ENCODE measurements around the gene TBXAS1. TPM values are rescaled to one million over a fixed set of nuclear protein-coding genes. Genes with fewer than 3 reads are reported as not detected.

The TBXAS1 gene
- total RNA-seq, 1 donor from 2014 or later: 9.9 TPM

DNA sequence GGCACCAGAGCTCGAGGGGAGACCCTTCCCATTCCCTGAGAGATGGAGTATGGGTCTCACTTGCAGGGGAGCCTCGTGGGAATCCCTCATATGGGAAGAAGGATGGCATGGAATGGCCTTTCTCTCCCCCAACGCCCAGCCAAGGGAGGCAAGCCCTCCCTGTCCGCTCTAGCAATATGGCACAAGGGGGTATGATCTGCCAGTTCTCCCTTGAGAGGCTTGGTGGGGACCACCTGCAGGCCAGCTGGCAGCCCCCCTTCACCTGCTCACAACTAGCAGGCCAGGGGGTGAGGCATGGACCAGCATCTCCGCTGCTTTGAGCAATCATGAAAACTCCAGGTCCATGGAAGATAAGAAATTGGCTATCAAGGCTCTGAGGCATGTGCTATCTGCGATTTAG lies 162.8 kb downstream of the TBXAS1 start:
- no peak overlapping the region for H3K4me3 ChIP-seq (ENCODE audit: low read length in 3 of 3)
- H3K27me3 ChIP-seq (ENCODE audit: control insufficient read depth in 3 of 3, insufficient read depth in 3 of 3, low read length in 3 of 3): peaks cover 0 to 9% (median 8%) of the 10 kb centered on the region in 3 donors
- H3K27ac ChIP-seq (ENCODE audit: low read depth, low read length): no peak overlapping the region
- no peak overlapping the region for H3K9ac ChIP-seq (ENCODE audit: low read depth in 1 of 3, low read length in 3 of 3)
- H3K4me1 ChIP-seq (ENCODE audit: control insufficient read depth in 3 of 3, insufficient read depth in 3 of 3, low read length in 3 of 3): peaks cover 0 to 2% (median 0%) of the 10 kb centered on the region in 3 donors
- H3K36me3 ChIP-seq (ENCODE audit: control insufficient read depth in 3 of 3, insufficient read depth in 3 of 3, low read length in 3 of 3): no peaks in the 10 kb centered on the region
- H3K9me3 ChIP-seq (ENCODE audit: control insufficient read depth in 3 of 3, low read length in 3 of 3): no peaks in the 10 kb centered on the region

DNA sequence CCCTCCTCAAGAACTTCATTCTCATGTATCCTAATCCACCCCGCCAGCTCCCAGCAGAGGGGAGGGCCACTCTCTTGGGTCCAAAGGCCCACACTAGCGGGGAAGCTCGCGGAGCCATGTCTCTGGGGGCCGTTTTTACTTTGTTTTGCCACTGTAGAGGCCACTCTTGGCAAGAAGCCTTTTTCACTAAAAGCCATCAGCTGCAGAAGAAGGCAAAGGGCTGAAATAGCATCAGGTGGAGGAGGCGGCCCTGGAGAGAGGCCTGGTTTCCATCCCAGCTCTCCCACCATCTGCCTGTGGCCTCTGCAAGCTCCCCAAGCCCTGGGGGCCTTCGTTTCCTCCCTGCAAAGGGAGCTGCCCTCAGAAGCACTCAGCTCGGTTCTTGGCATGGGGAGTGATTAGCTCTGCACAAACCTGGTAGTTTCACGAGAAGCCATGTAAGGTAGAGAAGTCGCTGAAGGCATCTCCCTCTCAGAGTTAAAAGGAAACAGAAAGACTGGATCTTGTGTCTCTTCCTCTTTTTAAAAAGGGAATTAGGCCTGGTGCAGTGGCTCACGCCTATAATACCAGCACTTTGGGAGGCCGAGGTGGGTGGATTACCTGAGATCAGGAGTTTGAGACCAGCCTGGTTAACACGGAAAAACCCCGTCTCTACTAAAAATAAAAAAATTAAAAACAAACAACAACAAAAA lies 163.4 kb downstream of the TBXAS1 start:
- H3K4me3 ChIP-seq (ENCODE audit: low read length in 3 of 3): no peak overlapping the region
- H3K27me3 ChIP-seq (ENCODE audit: control insufficient read depth in 3 of 3, insufficient read depth in 3 of 3, low read length in 3 of 3): peaks cover 0 to 6% (median 3%) of the 10 kb centered on the region in 3 donors
- H3K9ac ChIP-seq (ENCODE audit: low read depth in 1 of 3, low read length in 3 of 3): no peak overlapping the region
- H3K27ac ChIP-seq (ENCODE audit: low read depth, low read length): no peak overlapping the region
- peaks cover 0 to 2% (median 0%) of the 10 kb centered on the region in 3 donors for H3K4me1 ChIP-seq (ENCODE audit: control insufficient read depth in 3 of 3, insufficient read depth in 3 of 3, low read length in 3 of 3)
- H3K36me3 ChIP-seq (ENCODE audit: control insufficient read depth in 3 of 3, insufficient read depth in 3 of 3, low read length in 3 of 3): no peaks in the 10 kb centered on the region
- no peaks in the 10 kb centered on the region for H3K9me3 ChIP-seq (ENCODE audit: control insufficient read depth in 3 of 3, low read length in 3 of 3)

DNA sequence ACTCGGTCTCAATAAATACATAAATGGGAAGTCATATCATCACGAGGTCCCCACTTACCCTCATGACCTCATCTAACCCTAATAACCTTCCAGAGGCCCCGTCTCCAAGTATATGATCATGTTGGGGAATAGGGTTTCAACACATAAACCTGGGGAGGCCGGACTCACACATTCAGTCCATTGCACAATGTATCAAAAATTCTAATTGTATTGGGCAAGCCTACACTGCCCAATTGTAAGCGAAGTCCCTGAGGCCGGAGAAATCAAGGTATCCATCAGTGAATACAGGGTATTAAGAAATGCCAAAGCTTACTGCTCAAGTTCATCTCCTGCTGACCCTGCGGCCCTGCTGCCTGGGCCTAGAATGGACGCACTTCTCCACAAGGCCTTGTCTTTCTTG lies 164.1 kb downstream of the TBXAS1 start:
- no peak overlapping the region for H3K4me3 ChIP-seq (ENCODE audit: low read length in 3 of 3)
- H3K4me1 ChIP-seq (ENCODE audit: control insufficient read depth in 3 of 3, insufficient read depth in 3 of 3, low read length in 3 of 3): peaks cover 0 to 2% (median 0%) of the 10 kb centered on the region in 3 donors
- H3K27me3 ChIP-seq (ENCODE audit: control insufficient read depth in 3 of 3, insufficient read depth in 3 of 3, low read length in 3 of 3): peaks cover 0 to 6% (median 3%) of the 10 kb centered on the region in 3 donors
- no peak overlapping the region for H3K9ac ChIP-seq (ENCODE audit: low read depth in 1 of 3, low read length in 3 of 3)
- no peak overlapping the region for H3K27ac ChIP-seq (ENCODE audit: low read depth, low read length)
- no peaks in the 10 kb centered on the region for H3K36me3 ChIP-seq (ENCODE audit: control insufficient read depth in 3 of 3, insufficient read depth in 3 of 3, low read length in 3 of 3)
- no peaks in the 10 kb centered on the region for H3K9me3 ChIP-seq (ENCODE audit: control insufficient read depth in 3 of 3, low read length in 3 of 3)

DNA sequence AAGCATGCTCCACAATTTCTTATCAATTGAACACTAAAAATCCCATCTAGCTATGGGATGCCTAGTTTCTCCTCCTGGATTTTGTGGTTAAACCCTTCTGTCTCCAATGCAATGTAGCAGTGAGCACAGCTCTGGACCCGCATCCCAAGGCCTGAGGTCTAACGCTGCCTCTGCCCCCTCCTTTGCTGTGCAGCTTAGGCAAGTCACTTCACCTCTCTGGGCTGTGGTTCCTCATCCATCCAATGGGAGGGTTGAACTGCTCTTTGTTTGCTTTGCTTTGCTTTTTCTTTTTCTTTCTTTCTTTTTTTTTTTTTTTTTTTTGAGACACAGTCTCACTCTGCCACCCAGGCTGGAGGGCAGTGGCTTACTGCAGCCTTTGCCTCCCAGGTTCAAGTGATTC lies 164.5 kb downstream of the TBXAS1 start:
- H3K4me3 ChIP-seq (ENCODE audit: low read length in 3 of 3): no peak overlapping the region
- H3K9me3 ChIP-seq (ENCODE audit: control insufficient read depth in 3 of 3, low read length in 3 of 3): no peaks in the 10 kb centered on the region
- no peaks in the 10 kb centered on the region for H3K36me3 ChIP-seq (ENCODE audit: control insufficient read depth in 3 of 3, insufficient read depth in 3 of 3, low read length in 3 of 3)
- H3K4me1 ChIP-seq (ENCODE audit: control insufficient read depth in 3 of 3, insufficient read depth in 3 of 3, low read length in 3 of 3): peaks cover 0 to 2% (median 0%) of the 10 kb centered on the region in 3 donors
- no peak overlapping the region for H3K9ac ChIP-seq (ENCODE audit: low read depth in 1 of 3, low read length in 3 of 3)
- H3K27me3 ChIP-seq (ENCODE audit: control insufficient read depth in 3 of 3, insufficient read depth in 3 of 3, low read length in 3 of 3): peaks cover 0 to 6% (median 3%) of the 10 kb centered on the region in 3 donors
- H3K27ac ChIP-seq (ENCODE audit: low read depth, low read length): no peak overlapping the region

DNA sequence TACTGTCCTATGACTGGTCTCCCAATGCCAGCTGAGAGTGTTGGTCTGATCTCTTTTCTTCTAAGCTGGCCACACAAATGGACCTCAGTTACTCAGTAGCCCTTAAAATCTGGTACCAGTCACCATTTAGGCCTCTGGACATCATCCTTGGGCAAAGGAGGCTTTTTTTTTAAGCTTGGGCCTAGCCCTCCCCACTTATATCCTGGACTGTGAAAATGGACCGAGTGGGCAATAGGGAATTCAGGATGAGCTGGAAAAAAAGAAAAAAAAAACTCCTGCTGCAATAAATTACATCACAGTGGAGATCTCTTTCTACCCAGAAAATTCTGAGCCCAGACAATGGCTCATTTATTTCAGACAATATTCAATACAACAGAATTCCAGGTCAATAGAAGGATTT lies 165.3 kb downstream of the TBXAS1 start:
- Histone ChIP-seq H3K4me3 (ENCODE audit: low read length in 3 of 3) (no peak overlapping the region), H3K9me3 (ENCODE audit: control insufficient read depth in 3 of 3, low read length in 3 of 3) (no peaks in the 10 kb centered on the region), H3K36me3 (ENCODE audit: control insufficient read depth in 3 of 3, insufficient read depth in 3 of 3, low read length in 3 of 3) (no peaks in the 10 kb centered on the region), H3K27me3 (ENCODE audit: control insufficient read depth in 3 of 3, insufficient read depth in 3 of 3, low read length in 3 of 3) (peaks cover 0 to 3% (median 0%) of the 10 kb centered on the region in 3 donors), H3K27ac (ENCODE audit: low read depth, low read length) (no peak overlapping the region), H3K9ac (ENCODE audit: low read depth in 1 of 3, low read length in 3 of 3) (no peak overlapping the region), H3K4me1 (ENCODE audit: control insufficient read depth in 3 of 3, insufficient read depth in 3 of 3, low read length in 3 of 3) (peaks cover 0 to 2% (median 0%) of the 10 kb centered on the region in 3 donors)

DNA sequence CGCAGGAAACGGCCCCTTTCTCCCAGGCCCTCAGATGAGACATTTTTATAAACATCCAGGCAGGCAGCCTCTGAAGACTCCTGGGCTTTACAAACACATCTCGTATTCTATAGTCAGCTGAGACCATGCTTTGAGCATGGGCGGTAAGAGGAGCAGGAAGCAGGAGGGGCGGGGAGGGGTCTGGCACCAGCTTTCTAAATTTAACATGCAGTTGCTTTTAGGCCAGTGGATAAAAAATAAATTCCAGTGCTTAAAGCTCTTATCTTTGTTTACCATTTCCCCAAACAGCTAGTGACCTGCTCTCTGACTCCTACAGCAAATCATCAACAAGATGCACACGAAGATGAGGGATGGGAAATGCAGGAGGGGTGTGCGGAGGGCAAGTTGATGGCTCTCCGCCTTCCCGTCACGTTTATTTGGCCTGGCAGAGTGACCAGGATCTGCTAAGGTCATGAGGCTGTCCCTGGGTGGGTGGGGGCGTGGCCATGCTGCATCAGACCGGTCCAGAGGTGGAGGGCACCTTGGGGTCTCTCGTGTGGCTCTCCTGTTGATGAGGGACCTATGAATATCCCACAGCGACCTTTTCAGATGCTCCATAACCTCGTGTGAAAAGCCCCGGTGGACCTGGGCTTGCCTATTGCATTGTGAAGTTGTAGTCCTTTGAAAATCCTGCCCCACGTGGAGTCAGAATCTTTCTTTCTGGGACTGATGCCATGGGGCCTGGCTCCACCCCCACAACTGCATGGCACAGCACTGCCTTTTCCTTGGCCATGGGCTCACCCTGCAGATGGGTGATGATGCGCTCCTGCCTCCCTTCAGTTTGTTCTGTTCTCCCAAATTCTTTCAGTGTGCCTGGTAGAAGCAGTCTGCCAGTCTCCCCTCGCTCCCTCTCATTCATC lies 166.2 kb downstream of the TBXAS1 start:
- Histone ChIP-seq H3K36me3 (ENCODE audit: control insufficient read depth in 3 of 3, insufficient read depth in 3 of 3, low read length in 3 of 3) (no peaks in the 10 kb centered on the region), H3K27ac (ENCODE audit: low read depth, low read length) (no peak overlapping the region), H3K27me3 (ENCODE audit: control insufficient read depth in 3 of 3, insufficient read depth in 3 of 3, low read length in 3 of 3) (no peaks in the 10 kb centered on the region), H3K4me1 (ENCODE audit: control insufficient read depth in 3 of 3, insufficient read depth in 3 of 3, low read length in 3 of 3) (peaks cover 0 to 2% (median 0%) of the 10 kb centered on the region in 3 donors), H3K9ac (ENCODE audit: low read depth in 1 of 3, low read length in 3 of 3) (no peak overlapping the region), H3K4me3 (ENCODE audit: low read length in 3 of 3) (no peak overlapping the region), H3K9me3 (ENCODE audit: control insufficient read depth in 3 of 3, low read length in 3 of 3) (no peaks in the 10 kb centered on the region)

DNA sequence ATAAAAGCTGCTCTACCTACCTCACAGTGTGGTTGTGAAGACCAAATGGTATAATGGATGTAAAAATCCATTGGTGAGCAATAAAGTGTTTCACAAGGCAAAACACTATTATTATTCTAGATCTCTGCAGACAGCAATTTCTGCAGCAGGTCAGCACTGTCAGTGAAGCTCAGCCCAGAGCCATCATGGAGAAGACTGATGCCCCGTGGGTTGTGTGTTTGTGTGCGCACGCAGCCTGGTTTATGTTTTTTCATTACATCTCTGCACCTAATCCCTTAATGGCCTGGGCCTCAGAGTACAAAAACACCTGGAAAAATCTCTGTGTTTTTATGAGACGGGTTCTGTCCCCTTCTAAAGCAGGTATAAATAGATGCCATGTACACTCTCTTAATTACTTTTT lies 169.5 kb downstream of the TBXAS1 start:
- no peak overlapping the region for H3K9ac ChIP-seq (ENCODE audit: low read depth in 1 of 3, low read length in 3 of 3)
- H3K36me3 ChIP-seq (ENCODE audit: control insufficient read depth in 3 of 3, insufficient read depth in 3 of 3, low read length in 3 of 3): no peaks in the 10 kb centered on the region
- H3K4me1 ChIP-seq (ENCODE audit: control insufficient read depth in 3 of 3, insufficient read depth in 3 of 3, low read length in 3 of 3): peaks cover 0 to 2% (median 0%) of the 10 kb centered on the region in 3 donors
- no peak overlapping the region for H3K27ac ChIP-seq (ENCODE audit: low read depth, low read length)
- H3K4me3 ChIP-seq (ENCODE audit: low read length in 3 of 3): no peak overlapping the region
- no peaks in the 10 kb centered on the region for H3K27me3 ChIP-seq (ENCODE audit: control insufficient read depth in 3 of 3, insufficient read depth in 3 of 3, low read length in 3 of 3)
- no peaks in the 10 kb centered on the region for H3K9me3 ChIP-seq (ENCODE audit: control insufficient read depth in 3 of 3, low read length in 3 of 3)

DNA sequence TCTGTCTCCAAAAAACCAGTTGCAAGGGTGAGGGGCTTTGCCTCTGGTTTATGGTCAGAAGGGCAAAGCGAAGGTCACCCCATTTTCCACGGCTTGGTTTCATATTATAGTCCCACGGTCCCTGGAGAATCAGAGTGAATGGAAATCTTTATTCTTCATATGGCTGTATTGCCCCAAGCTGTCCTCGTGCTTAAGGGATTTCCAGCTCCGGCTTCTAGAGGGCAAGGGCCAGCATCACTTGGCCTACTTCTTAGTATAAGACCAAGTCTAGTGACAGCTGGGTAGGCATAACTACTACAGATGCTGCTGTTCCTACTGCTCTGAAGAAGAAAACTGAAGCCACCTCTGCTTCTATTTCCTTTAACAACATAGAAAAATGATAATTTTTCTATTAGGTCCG lies 170.5 kb downstream of the TBXAS1 start:
- Histone ChIP-seq H3K9me3 (ENCODE audit: control insufficient read depth in 3 of 3, low read length in 3 of 3) (no peaks in the 10 kb centered on the region), H3K36me3 (ENCODE audit: control insufficient read depth in 3 of 3, insufficient read depth in 3 of 3, low read length in 3 of 3) (no peaks in the 10 kb centered on the region), H3K9ac (ENCODE audit: low read depth in 1 of 3, low read length in 3 of 3) (no peak overlapping the region)

DNA sequence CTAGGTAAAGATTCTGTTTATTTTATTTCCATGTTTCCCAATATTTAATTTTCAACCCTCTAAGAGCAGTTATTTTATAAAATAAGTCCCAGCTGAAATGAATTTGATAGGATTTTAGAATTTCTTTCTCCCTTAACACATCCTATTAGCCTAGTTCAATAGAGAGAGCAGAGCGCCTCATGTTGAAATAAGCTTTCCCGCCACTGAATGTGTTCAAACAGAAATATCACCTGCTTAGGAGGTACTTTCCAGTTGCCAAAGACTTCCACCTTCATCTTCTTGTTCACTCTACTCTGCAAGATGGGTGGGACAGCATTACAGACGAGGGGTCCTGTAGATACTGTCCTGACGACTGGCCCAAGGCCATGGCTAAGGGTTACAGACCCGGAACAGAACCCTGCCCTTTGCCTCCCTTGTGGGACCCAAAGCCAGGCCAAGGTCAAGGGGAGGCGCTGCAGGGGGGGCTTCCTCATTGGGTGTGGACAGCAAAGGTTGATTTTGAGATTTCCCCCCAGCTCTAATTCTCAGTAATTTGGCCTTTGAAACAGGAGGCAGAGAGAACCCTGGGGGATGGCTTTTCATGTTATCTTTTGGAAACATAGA lies 171.7 kb downstream of the TBXAS1 start:
- no peak overlapping the region for H3K9ac ChIP-seq (ENCODE audit: low read depth in 1 of 3, low read length in 3 of 3)
- H3K27me3 ChIP-seq (ENCODE audit: control insufficient read depth in 3 of 3, insufficient read depth in 3 of 3, low read length in 3 of 3): no peaks in the 10 kb centered on the region
- H3K9me3 ChIP-seq (ENCODE audit: control insufficient read depth in 3 of 3, low read length in 3 of 3): no peaks in the 10 kb centered on the region
- no peaks in the 10 kb centered on the region for H3K4me1 ChIP-seq (ENCODE audit: control insufficient read depth in 3 of 3, insufficient read depth in 3 of 3, low read length in 3 of 3)
- H3K36me3 ChIP-seq (ENCODE audit: control insufficient read depth in 3 of 3, insufficient read depth in 3 of 3, low read length in 3 of 3): no peaks in the 10 kb centered on the region
- no peak overlapping the region for H3K4me3 ChIP-seq (ENCODE audit: low read length in 3 of 3)
- no peak overlapping the region for H3K27ac ChIP-seq (ENCODE audit: low read depth, low read length)

More for the DNA sequence above, 170.5 kb downstream of the TBXAS1 start:
- Histone ChIP-seq H3K4me1 (ENCODE audit: control insufficient read depth in 3 of 3, insufficient read depth in 3 of 3, low read length in 3 of 3) (peaks cover 0 to 2% (median 0%) of the 10 kb centered on the region in 3 donors), H3K27ac (ENCODE audit: low read depth, low read length) (no peak overlapping the region), H3K27me3 (ENCODE audit: control insufficient read depth in 3 of 3, insufficient read depth in 3 of 3, low read length in 3 of 3) (no peaks in the 10 kb centered on the region), H3K4me3 (ENCODE audit: low read length in 3 of 3) (no peak overlapping the region)
